ENCODE data around the gene LTBP3.

DNA sequence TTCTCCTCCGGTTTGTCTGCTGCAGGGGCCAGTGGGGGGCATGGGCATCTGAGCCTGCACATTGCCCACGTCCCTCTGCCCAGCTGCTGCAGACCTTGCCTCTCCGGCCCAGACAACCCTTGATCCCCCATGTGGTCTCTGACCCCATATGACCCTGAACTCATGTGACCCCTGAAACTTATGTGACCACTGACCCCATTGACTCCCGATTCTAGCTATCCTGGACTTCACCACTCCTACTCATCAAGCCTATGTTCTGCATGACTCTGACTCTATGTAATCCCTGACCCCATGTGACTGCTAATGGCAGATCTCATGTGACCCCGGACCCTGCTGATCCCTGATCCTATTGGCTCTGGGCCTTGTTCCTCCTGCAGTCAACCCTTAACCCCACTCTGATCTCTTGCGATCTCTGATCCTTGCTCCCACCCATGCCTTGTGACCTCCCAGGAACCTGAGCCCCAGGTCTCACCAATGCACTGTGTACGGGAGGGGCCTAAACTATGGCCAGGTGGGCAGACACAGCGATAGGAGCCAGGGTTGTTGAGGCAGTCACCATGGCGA lies 5.7 kb downstream of the LTBP3 start:
- TF ChIP-seq CTCF (IDR thresholded peaks at IDR 0.05; ENCODE audit: low read depth, low read length, missing input control): no peak
- no peak for TF ChIP-seq TAF1 (conservative IDR thresholded peaks at IDR 0.05)
- TF ChIP-seq FOXA1 (IDR thresholded peaks at IDR 0.05): no peak
- TF ChIP-seq FOXA2 (IDR thresholded peaks at IDR 0.05): no peak
- no peak for TF ChIP-seq RAD21 (IDR thresholded peaks at IDR 0.05)
- TF ChIP-seq, protein P1, sequence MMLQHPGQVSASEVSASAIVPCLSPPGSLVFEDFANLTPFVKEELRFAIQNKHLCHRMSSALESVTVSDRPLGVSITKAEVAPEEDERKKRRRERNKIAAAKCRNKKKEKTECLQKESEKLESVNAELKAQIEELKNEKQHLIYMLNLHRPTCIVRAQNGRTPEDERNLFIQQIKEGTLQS (IDR thresholded peaks at IDR 0.05): no peak
- no peak for TF ChIP-seq JUND (IDR thresholded peaks at IDR 0.05)
- no peak for TF ChIP-seq MAX (IDR thresholded peaks at IDR 0.05)
- no peak for TF ChIP-seq YY1 (IDR thresholded peaks at IDR 0.05)
- TF ChIP-seq, protein P2, sequence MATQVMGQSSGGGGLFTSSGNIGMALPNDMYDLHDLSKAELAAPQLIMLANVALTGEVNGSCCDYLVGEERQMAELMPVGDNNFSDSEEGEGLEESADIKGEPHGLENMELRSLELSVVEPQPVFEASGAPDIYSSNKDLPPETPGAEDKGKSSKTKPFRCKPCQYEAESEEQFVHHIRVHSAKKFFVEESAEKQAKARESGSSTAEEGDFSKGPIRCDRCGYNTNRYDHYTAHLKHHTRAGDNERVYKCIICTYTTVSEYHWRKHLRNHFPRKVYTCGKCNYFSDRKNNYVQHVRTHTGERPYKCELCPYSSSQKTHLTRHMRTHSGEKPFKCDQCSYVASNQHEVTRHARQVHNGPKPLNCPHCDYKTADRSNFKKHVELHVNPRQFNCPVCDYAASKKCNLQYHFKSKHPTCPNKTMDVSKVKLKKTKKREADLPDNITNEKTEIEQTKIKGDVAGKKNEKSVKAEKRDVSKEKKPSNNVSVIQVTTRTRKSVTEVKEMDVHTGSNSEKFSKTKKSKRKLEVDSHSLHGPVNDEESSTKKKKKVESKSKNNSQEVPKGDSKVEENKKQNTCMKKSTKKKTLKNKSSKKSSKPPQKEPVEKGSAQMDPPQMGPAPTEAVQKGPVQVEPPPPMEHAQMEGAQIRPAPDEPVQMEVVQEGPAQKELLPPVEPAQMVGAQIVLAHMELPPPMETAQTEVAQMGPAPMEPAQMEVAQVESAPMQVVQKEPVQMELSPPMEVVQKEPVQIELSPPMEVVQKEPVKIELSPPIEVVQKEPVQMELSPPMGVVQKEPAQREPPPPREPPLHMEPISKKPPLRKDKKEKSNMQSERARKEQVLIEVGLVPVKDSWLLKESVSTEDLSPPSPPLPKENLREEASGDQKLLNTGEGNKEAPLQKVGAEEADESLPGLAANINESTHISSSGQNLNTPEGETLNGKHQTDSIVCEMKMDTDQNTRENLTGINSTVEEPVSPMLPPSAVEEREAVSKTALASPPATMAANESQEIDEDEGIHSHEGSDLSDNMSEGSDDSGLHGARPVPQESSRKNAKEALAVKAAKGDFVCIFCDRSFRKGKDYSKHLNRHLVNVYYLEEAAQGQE (IDR thresholded peaks at IDR 0.05): no peak

All from liver (tissue), 3 donors.